A549 (cell line): ENCODE results near the gene PAPPA2. TPM values are rescaled to one million over a fixed set of nuclear protein-coding genes. Genes with fewer than 3 reads are reported as not detected.

Experiments used
- ATAC-seq, 2 experiments: fragments of 200-7000 bp in 1 of 2; fragments of >200 bp in 1 of 2; cut with Nextera tagmentation in 1 of 2; cut with Tn5 transposase in 1 of 2; 3 replicates each; pipeline versions ENCODE4 v1.8.0 to v1.9.1; 2018 to 2020; ENCODE audit warnings: mild to moderate bottlenecking in 1 of 2, moderate library complexity in 1 of 2
- CTCF ChIA-PET: fragments of 300-600 bp; sonication (Branson Sonifier 250); formaldehyde crosslinking; extraction: SDS; loops from one replicate; lab custom pipeline; 2021; ENCODE audit warnings: antibody characterized with exemption, inconsistent platforms; lab: Yijun Ruan, JAX
- POLR2A ChIA-PET: fragments of 350-600 bp; formaldehyde crosslinking; extraction: SDS; loops from one replicate; lab custom pipeline; 2021; ENCODE audit warnings: antibody characterized with exemption, inconsistent platforms; lab: Yijun Ruan, JAX
- DNase-seq, 2 experiments: peaks; one replicate each; pipeline versions ENCODE4 v3.0.0 to v3.0.0-alpha.2; 2011 to 2016; ENCODE audit warnings: low read depth in 1 of 2, low spot score in 1 of 2
- FAIRE-seq: peaks from 2 replicates; lab custom pipeline; 2011; peaks lifted over from hg19 to GRCh38; lab: Jason Lieb, UNC
- H3K27ac ChIP-seq, 2 experiments: fragments of >200 bp; sonication (Bioruptor Twin); formaldehyde crosslinking; 3 replicates each; pipeline ENCODE4 v1.5.1; 2016 to 2017
- H3K4me1 ChIP-seq: fragments of >200 bp; sonication (Bioruptor Twin); formaldehyde crosslinking; 3 replicates; pipeline ENCODE4 v1.6.1; 2016
- H3K4me2 ChIP-seq: fragments of >200 bp; sonication (Bioruptor Twin); formaldehyde crosslinking; 3 replicates; pipeline ENCODE4 v1.6.1; 2016
- H3K4me3 ChIP-seq: fragments of >200 bp; sonication (Bioruptor Twin); formaldehyde crosslinking; 3 replicates; pipeline ENCODE4 v1.5.1; 2016
- H3K9me3 ChIP-seq: fragments of >200 bp; sonication (Bioruptor Twin); formaldehyde crosslinking; 3 replicates; pipeline ENCODE4 v1.6.1; 2016
- CBX2 ChIP-seq: fragments of 200-600 bp; sonication (generic); IDR thresholded peaks from 2 replicates; pipeline ENCODE4 v1.6.1; 2016; ENCODE audit warnings: low read depth, mild to moderate bottlenecking, borderline replicate concordance
- CBX8 ChIP-seq: fragments of 200-600 bp; sonication (generic); IDR thresholded peaks from 2 replicates; pipeline ENCODE4 v1.6.1; 2016
- EHMT2 ChIP-seq: fragments of 200-600 bp; sonication (generic); IDR thresholded peaks from 2 replicates; pipeline ENCODE4 v1.6.1; 2016; ENCODE audit warnings: antibody characterized with exemption, low read depth, mild to moderate bottlenecking, moderate library complexity
- EP300 ChIP-seq, 2 experiments: fragments of >200 bp; sonication (Bioruptor Twin); formaldehyde crosslinking; IDR thresholded peaks; 2 replicates in 1 of 2; 3 replicates in 1 of 2; pipeline ENCODE4 v1.6.1; 2016 to 2017
- ESRRA ChIP-seq: fragments of 150-350 bp; IDR thresholded peaks from 2 replicates; pipeline ENCODE4 v1.6.1; 2014; ENCODE audit warnings: mild to moderate bottlenecking, low read length, borderline replicate concordance
- HOXA7 ChIP-seq: fragments of 250-450 bp; sonication (Bioruptor Pico); IDR thresholded peaks from 2 replicates; pipeline ENCODE4 v1.5.0; 2020; ENCODE audit warnings: mild to moderate bottlenecking, moderate library complexity
- JUNB ChIP-seq: fragments of >200 bp; sonication (Bioruptor Twin); formaldehyde crosslinking; IDR thresholded peaks from 2 replicates; pipeline ENCODE4 v1.6.1; 2016
- KDM1A ChIP-seq: fragments of 200-600 bp; sonication (generic); IDR thresholded peaks from 2 replicates; pipeline ENCODE4 v1.6.1; 2016; ENCODE audit warnings: low read depth, mild to moderate bottlenecking
- KDM5A ChIP-seq: fragments of 200-600 bp; sonication (generic); IDR thresholded peaks from 2 replicates; pipeline ENCODE4 v1.6.1; 2016; ENCODE audit warnings: antibody characterized with exemption, mild to moderate bottlenecking
- NPAS2 ChIP-seq: fragments of 250-450 bp; sonication (Bioruptor Pico); IDR thresholded peaks from 2 replicates; pipeline ENCODE4 v1.8.0; 2022; ENCODE audit warnings: mild to moderate bottlenecking, moderate library complexity, borderline replicate concordance
- RAD21 ChIP-seq, 2 experiments: fragments of >200 bp in 1 of 2; sonication (Bioruptor Twin) in 1 of 2; formaldehyde crosslinking in 1 of 2; IDR thresholded peaks in 1 of 2; conservative IDR thresholded peaks in 1 of 2; 2 replicates in 1 of 2; 3 replicates in 1 of 2; pipeline ENCODE4 v1.6.1; 2012 to 2018; ENCODE audit warnings: inconsistent platforms in 1 of 2
- RNF2 ChIP-seq: fragments of 200-600 bp; sonication (generic); IDR thresholded peaks from 2 replicates; pipeline ENCODE4 v1.6.1; 2016; ENCODE audit warnings: low read depth, mild to moderate bottlenecking, antibody characterized with exemption, moderate library complexity, borderline replicate concordance
- SMC3 ChIP-seq: fragments of >200 bp; sonication (Bioruptor Twin); formaldehyde crosslinking; IDR thresholded peaks from 3 replicates; pipeline ENCODE4 v1.6.1; 2018; ENCODE audit warnings: inconsistent platforms
- SREBF2 ChIP-seq: fragments of 450-650 bp; IDR thresholded peaks from 2 replicates; pipeline ENCODE4 v1.6.1; 2014; ENCODE audit warnings: mild to moderate bottlenecking, moderate library complexity
- TP53 ChIP-seq: fragments of 250-450 bp; sonication (Bioruptor Pico); IDR thresholded peaks from 2 replicates; pipeline ENCODE4 v1.5.0; 2021; ENCODE audit warnings: mild to moderate bottlenecking, moderate library complexity
- ZC3H11A ChIP-seq: fragments of 450-650 bp; IDR thresholded peaks from 2 replicates; pipeline ENCODE4 v1.6.1; 2014; ENCODE audit warnings: antibody characterized with exemption, mild to moderate bottlenecking
- ZNF302 ChIP-seq: fragments of 250-450 bp; sonication (Bioruptor Pico); IDR thresholded peaks from 2 replicates; pipeline ENCODE4 v1.9.0; 2021; ENCODE audit warnings: inconsistent platforms, mild to moderate bottlenecking, moderate library complexity
- WGBS: methylation state at CpG from one replicate; pipeline ENCODE4 v1.1.6; 2017; ENCODE audit errors: missing lambda C conversion rate; 5-methylcytosine and 5-hydroxymethylcytosine counted together
- polyA plus RNA-seq, 4 experiments: library from polyadenylated mRNA; depleted of rRNA in 3 of 4; stranded (reverse); fragments of >200 nt; fragmentation: RNase III in 1 of 4; extraction: RNeasy Plus Mini Kit Qiagen cat#74134 plus additional on column Dnase treatment in 1 of 4; gene quantifications; 2 replicates in 3 of 4; 3 replicates in 1 of 4; pipeline ENCODE4 v1.2.3, GENCODE V29; 2011 to 2017
- TF ChIP-seq, protein P1 (sequence below): fragments of >200 bp; sonication (Bioruptor Twin); formaldehyde crosslinking; IDR thresholded peaks from 3 replicates; pipeline ENCODE4 v1.5.1; 2016
- TF ChIP-seq, protein P2 (sequence below): IDR thresholded peaks from 2 replicates; pipeline ENCODE4 v1.6.1; 2012
- TF ChIP-seq, protein P3 (sequence below): fragments of 450-650 bp; IDR thresholded peaks from 2 replicates; pipeline ENCODE4 v1.6.1; 2014; ENCODE audit warnings: antibody characterized with exemption
- TF ChIP-seq, protein P4 (sequence below): IDR thresholded peaks from 2 replicates; pipeline ENCODE4 v1.6.1; 2012; ENCODE audit warnings: low read depth, borderline replicate concordance

The PAPPA2 gene
- polyA plus RNA-seq, 2 of the 4 experiments (the other 2 are of a cell fraction) = 0.03 to 0.72 TPM

DNA sequence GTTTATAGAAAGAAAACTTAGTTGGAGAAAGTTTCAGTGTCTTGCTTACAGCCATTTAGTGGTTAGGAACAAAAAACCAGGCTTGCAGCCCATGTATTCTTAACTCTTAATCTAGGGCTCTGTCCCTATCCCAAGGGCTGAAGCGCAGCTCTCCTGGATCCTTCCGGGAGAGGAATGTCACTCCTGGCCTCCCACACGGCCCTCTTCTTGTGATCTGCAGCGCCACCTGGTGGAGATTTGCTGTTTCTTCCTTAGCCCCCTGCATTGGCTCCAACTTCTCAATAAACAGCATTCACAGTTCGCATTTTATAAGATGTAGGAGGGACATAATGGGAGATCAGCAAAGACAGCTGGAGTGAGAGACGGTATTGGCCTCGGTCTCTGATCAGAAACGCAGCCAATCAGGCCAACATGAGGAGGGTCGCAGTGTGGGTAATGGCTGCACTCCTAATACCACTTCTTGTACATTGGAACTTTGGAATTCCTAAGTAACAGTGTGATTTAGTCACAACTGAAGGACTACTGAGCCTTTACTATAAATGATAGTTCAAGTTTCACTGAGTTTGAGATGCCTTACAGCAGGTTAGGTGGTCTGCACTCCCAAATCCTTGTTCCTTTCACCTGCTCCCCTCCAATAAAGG lies 418.1 kb downstream of the PAPPA2 start:
- Histone ChIP-seq H3K4me3 (no peak overlapping the region), H3K27ac (no peak overlapping the region), H3K9me3 (no peaks in the 10 kb centered on the region), H3K4me2 (no peak overlapping the region), H3K4me1 (no peaks in the 10 kb centered on the region)
- ChIA-PET POLR2A (no interaction called here), CTCF (interaction anchor here (0.6 to 2.7 kb wide), 18 partner anchors 9 to 1726 kb away, joined by 3 to 16 read pairs (median 3); no protein-coding TSS in a partner anchor)
- peak; percentile 66 to 69 for DNase-seq
- ATAC-seq = peak; percentile 88 to 96; a peak in 5 of 6 replicates
- WGBS = 3% methylated on average over 9 of the region's 9 CpGs
- peak; percentile 76 to 83 for TF ChIP-seq RAD21 (conservative IDR thresholded peaks at IDR 0.05 in 1 of 2, IDR thresholded peaks at IDR 0.05 in 1 of 2)
- no peak for TF ChIP-seq NPAS2 (CRISPR knock-in tag)
- no peak for TF ChIP-seq EHMT2
- TF ChIP-seq SMC3 = peak; percentile 80
- no peak for TF ChIP-seq EP300 (IDR thresholded peaks at IDR 0.05)
- TF ChIP-seq, protein P1, sequence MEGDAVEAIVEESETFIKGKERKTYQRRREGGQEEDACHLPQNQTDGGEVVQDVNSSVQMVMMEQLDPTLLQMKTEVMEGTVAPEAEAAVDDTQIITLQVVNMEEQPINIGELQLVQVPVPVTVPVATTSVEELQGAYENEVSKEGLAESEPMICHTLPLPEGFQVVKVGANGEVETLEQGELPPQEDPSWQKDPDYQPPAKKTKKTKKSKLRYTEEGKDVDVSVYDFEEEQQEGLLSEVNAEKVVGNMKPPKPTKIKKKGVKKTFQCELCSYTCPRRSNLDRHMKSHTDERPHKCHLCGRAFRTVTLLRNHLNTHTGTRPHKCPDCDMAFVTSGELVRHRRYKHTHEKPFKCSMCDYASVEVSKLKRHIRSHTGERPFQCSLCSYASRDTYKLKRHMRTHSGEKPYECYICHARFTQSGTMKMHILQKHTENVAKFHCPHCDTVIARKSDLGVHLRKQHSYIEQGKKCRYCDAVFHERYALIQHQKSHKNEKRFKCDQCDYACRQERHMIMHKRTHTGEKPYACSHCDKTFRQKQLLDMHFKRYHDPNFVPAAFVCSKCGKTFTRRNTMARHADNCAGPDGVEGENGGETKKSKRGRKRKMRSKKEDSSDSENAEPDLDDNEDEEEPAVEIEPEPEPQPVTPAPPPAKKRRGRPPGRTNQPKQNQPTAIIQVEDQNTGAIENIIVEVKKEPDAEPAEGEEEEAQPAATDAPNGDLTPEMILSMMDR = peak; percentile 70
- FAIRE-seq = no peak

DNA sequence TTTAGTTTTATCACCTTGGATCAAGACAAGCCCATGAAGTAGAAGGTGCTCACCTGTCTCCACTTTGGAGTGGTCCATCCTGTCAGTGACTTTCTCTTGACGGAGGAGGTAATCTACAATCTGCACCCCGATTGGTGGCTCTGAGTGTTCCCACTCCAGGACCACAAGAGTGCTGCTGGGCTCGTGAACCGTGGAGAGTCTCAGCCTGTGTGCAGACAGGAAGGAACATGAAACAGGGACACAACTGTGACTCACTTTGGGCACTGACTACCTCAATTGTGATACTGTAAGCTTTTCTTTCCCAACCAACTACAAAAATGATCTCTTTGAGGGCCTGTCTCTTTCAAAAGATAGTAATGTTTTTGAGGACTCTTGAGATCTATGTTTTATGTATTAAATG lies 421.3 kb downstream of the PAPPA2 start:
- POLR2A ChIA-PET = no interaction called here
- no peaks in the 10 kb centered on the region for H3K9me3 ChIP-seq
- H3K4me1 ChIP-seq = no peaks in the 10 kb centered on the region
- FAIRE-seq (no peak), DNase-seq (no peak), ATAC-seq (no peak)
- TF ChIP-seq, protein P2, sequence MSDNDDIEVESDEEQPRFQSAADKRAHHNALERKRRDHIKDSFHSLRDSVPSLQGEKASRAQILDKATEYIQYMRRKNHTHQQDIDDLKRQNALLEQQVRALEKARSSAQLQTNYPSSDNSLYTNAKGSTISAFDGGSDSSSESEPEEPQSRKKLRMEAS = no peak
- TF ChIP-seq ZNF302 (CRISPR knock-in tag) (no peak), RNF2 (no peak), HOXA7 (CRISPR knock-in tag) (no peak)
- H3K4me2 ChIP-seq = no peak overlapping the region
- CTCF ChIA-PET = interaction anchor here (1.4 to 2.2 kb wide), 2 partner anchors 14 to 1729 kb away, joined by 4 to 5 read pairs; no protein-coding TSS in a partner anchor
- no peak overlapping the region for H3K27ac ChIP-seq
- no peak overlapping the region for H3K4me3 ChIP-seq
- WGBS = 16% methylated on average over 4 of the region's 4 CpGs

DNA sequence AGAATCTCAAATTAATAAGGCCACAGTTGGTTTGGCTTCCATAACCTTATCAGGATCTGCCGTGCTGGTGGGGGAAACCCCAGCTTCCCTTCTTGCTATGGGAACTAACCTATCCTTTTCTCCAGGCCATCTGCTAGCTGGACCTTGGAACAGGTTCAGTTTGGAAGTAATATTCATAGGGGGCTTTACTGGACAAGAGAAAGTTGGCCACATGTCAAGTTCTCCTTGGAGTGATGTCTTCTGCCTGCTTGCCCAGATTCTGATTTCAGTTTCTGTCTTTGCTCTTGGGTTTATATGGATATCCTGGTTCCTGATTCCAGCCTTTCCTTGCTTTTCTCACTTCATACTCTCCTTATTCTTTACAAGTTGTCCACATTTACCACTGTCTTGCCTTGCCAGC lies 421.9 kb downstream of the PAPPA2 start:
- Histone ChIP-seq H3K4me3 (no peak overlapping the region), H3K9me3 (no peaks in the 10 kb centered on the region), H3K4me1 (no peaks in the 10 kb centered on the region), H3K4me2 (no peak overlapping the region)
- ChIA-PET CTCF (interaction anchor here (1.4 to 2.2 kb wide), 2 partner anchors 13 to 1730 kb away, joined by 4 to 5 read pairs; no protein-coding TSS in a partner anchor), POLR2A (no interaction called here)
- DNase-seq (no peak), FAIRE-seq (no peak)
- WGBS = 56% methylated on average over 1 of the region's 1 CpG
- TF ChIP-seq CBX8 (no peak), KDM1A (no peak)
- TF ChIP-seq, all 56 proteins: peak for 0
- no peak for ATAC-seq
- no peak overlapping the region for H3K27ac ChIP-seq

DNA sequence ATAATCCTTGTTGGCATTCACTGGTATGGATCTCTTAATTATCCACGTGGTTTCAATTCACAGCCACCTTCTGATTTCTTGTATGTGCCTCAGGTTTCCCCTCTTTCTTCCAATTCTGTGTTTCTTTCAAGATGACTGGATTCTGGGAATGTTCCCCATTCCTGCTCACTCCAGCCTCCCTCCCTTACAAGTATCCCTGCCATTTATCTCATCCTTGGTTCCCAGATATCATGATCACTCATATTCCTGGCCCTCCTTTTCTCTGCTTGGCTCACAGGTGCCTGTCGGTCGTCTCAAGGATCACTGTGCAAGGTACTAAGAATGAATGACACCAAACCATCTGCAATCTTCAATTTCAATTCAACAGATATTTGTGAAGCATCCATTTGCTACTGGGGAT lies 422.4 kb downstream of the PAPPA2 start:
- WGBS = 0% methylated on average over 3 of the region's 3 CpGs
- TF ChIP-seq TP53 = no peak
- TF ChIP-seq, protein P3, sequence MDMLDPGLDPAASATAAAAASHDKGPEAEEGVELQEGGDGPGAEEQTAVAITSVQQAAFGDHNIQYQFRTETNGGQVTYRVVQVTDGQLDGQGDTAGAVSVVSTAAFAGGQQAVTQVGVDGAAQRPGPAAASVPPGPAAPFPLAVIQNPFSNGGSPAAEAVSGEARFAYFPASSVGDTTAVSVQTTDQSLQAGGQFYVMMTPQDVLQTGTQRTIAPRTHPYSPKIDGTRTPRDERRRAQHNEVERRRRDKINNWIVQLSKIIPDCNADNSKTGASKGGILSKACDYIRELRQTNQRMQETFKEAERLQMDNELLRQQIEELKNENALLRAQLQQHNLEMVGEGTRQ = no peak
- no peak for TF ChIP-seq ESRRA
- no peak for TF ChIP-seq JUNB
- no peak for TF ChIP-seq KDM5A
- TF ChIP-seq, protein P4, sequence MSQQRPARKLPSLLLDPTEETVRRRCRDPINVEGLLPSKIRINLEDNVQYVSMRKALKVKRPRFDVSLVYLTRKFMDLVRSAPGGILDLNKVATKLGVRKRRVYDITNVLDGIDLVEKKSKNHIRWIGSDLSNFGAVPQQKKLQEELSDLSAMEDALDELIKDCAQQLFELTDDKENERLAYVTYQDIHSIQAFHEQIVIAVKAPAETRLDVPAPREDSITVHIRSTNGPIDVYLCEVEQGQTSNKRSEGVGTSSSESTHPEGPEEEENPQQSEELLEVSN = no peak
- no peak for TF ChIP-seq ZC3H11A
- no peak for TF ChIP-seq SREBF2
- no peak for TF ChIP-seq CBX2
- FAIRE-seq (no peak), DNase-seq (no peak), ATAC-seq (no peak)
- ChIA-PET CTCF (interaction anchor here (1.1 to 2.2 kb wide), 3 partner anchors 11 to 1730 kb away, joined by 3 to 5 read pairs (median 4); no protein-coding TSS in a partner anchor), POLR2A (no interaction called here)
- Histone ChIP-seq H3K4me3 (no peak overlapping the region), H3K4me1 (no peaks in the 10 kb centered on the region), H3K27ac (no peak overlapping the region), H3K4me2 (no peak overlapping the region), H3K9me3 (no peaks in the 10 kb centered on the region)
